GM18502 (cell line): Measurements from ENCODE around the gene B4GALT3.
A peak's percentile ranks its signal among the peaks of the same experiment; 100 is the strongest.
"Not testable (repeated sequence)": the region's sequence is repeated elsewhere in the genome, so short reads cannot be mapped to it uniquely, and the experiment has no call there.

Experiments
- ATAC-seq: cut with Tn5 transposase; IDR thresholded peaks from one replicate; pipeline ENCODE4 v1.9.1; 2021; ENCODE audit warnings: mild to moderate bottlenecking; ENCODE audit not compliant: unreplicated experiment, poor library complexity

B4GALT3 gene

DNA sequence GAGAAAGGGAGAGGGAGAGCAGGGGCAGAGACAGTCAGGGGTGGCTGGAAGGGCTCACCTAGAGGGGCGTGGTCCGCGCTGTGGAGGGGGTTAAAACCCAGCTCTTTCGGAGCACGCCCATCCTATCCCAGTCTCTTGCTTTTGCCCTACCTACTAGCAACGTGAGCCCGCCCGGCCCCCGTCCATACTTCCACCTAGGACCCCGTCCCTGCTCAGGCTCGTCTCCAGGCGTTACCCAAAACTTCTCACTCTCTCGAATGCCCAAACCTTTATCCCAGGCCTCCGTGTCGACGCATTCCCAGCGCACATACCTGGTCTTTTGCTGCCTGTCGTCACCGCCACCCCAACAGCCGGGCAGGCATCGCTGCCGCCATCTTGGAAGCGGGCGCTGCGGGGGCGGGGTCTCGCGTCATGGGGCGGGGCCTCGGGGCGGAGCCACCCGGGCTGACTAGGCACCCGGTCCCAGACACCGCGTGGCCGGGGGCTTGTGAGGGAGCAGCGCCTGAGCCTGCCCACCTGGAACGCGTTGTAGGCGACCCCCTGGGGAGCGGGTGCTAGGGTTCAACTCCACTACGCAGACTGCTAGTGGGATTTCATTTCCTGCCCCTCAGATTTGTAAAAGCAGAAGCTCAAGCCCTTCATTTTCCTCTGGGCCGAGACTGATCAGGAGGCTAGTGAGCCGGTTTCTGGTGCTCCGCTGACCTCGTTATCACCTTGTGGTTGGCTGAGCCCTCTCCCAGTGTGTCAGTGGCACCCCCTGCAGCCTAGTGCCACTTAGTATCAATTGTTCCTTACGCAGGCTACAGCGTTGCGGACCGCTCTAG is at the start of gene B4GALT3:
Gene B4GALT3 (minus strand): TSS at position 396 of the 824 bp plus-strand sequence. CDS start 1,447 bp downstream, outside the sequence.
- ATAC-seq = peak; percentile 81

DNA sequence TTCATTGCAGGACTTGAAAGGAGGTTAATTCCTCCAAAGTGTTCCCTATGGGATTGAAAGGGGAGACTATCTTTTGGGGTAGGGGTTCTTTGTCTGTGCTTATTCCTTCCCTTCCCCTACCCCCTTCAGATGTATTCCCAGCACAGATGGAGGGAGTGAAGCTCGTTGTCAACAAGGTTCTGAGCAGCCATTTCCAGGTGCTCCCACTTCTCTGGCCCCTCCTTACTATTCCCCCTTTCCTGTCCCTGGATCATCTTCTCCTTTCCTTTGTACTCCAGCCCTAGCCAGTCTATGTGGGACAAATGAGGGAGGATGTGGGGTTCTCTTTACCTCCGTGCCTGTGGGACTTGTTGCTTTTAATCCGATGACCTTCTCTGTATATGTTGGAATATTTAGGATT is 49.5 kb upstream of the B4GALT3 start:
- ATAC-seq = no peak

DNA sequence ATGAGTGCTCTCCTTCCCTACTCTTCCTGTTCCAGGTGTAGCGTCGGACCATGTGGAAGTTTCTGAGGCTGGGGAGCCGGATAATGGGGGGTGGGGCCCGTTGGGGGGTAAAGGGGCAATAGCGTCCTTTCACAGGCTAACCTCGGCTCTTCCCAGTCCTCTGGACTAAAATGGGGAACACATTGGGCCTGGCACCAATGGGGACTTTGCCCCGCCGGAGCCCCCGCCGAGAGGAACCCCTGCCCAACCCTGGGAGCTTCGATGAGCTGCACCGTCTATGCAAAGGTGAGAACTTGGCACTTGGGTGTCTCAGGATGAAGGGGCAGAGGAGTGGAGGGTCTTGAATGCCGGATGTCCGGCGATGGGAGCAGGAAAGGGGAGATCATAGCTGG is 49.0 kb upstream of the B4GALT3 start:
- no peak for ATAC-seq

DNA sequence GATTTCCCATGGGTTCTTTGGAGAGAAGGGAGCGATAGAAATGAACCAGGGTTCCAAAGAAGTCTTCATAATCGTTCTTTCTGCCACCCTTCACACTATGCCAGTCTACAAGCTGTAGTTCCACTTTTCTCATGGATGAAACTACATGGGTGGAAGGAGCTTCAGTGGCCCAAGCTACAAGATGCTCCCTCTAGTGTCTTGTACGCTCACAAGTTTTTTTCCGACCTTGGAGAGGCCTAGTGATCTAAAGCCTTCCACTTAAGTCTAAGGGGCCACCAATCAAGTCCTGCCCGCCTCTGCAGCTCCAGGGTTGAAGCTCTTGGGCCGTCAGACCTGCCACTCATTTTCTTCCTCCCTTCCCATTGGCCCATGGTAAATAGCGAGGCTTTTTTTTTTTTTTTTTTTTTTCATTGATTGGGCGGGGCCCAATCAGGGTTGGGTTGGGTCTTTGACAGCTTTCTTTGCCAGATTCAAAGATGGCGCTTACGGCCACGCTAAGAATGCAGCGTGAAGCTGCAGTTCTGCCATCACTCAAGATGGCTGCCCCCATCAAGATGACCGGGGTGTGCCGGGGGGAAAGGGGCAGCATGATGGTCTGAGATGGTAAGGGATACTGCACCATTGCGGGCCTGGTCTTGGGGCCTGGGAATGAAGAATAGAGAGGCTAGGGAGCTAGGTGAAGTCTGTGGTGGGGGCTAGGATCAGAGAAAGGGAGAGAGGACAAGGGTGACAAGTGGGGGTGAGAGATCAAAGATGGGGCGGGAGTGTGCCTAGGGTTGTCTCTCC is 48.4 kb upstream of the B4GALT3 start, which contains the start of gene TOMM40L:
Gene TOMM40L (plus strand): TSS at position 527 of the 786 bp plus-strand sequence. CDS start 430 bp downstream, outside the sequence.
- peak; percentile 95 for ATAC-seq

DNA sequence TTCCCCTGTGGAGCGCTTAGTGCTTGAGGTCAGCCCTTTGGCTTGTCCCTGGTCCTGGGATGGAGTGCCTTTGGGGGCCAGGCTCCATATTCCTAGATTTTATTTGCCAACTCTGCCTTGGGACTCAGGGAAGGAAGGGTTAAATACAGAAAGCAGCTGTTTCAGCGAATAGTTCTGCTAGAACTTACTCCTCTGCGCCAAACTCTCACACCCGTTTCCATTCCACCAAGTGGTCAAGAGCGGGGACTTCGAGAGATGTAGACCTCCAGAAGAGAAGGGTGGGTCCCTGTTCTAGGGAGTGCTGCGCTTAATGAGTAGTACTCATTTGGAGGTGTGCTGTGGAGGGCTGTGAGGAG is 47.8 kb upstream of the B4GALT3 start:
- ATAC-seq = no peak

DNA sequence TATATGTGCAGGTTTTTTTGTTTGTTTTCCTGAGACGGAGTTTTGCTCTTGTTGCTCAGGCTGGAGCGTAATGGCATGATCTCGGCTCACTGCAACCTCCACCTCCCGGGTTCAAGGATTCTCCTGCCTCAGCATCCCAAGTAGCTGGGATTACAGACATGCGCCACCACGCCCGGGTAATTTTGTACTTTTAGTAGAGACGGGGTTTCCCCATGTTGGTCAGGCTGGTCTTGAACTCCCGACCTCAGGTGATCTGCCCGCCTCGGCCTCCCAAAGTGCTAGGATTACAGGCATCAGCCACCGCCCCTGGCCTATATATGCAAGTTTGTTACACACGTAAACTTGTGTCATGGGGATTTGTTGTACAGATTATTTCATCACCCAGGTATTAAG is 47.4 kb upstream of the B4GALT3 start:
- ATAC-seq = not testable (repeated sequence)

DNA sequence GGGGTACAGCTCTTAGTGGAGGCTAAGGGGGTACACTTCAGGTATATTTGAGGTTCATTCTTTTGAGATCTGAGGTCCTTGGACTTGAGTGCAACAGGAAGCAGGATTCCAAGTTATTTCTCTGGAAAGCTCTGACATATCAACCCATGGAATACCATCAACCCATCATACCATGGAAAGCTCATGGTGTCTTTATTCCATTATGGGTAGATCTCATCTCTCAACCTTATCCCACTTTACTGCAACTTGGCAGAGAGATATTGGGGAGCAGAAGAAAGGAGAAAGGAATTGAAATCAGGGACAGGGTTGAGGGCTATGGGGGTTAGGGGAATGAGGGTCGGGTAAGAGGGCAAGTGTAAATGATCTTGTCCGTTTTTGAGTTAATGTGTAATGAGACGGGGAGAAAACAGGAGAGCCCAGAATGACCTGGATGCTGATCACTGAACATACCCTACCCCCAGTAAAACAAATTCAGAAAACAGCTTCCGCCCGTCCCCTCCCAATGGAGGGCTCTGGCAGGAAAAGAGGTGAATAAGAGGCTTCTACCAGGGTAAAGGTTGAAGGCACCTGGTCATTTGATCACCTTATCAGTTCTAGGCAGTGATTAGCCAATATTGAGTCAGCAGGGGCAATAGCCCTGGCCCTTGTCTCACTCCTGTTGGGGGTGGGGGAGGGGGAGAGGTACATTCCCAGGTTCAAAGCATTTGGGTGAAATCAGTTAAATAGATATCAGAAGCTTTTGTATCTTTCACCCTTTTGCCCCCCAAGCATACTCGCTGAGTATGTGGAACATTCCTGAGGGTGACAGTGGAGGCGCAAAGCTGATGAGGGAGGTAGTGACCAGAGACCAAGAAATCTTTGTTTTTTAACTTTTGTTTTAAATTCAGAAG is 46.7 kb upstream of the B4GALT3 start:
- no peak for ATAC-seq

DNA sequence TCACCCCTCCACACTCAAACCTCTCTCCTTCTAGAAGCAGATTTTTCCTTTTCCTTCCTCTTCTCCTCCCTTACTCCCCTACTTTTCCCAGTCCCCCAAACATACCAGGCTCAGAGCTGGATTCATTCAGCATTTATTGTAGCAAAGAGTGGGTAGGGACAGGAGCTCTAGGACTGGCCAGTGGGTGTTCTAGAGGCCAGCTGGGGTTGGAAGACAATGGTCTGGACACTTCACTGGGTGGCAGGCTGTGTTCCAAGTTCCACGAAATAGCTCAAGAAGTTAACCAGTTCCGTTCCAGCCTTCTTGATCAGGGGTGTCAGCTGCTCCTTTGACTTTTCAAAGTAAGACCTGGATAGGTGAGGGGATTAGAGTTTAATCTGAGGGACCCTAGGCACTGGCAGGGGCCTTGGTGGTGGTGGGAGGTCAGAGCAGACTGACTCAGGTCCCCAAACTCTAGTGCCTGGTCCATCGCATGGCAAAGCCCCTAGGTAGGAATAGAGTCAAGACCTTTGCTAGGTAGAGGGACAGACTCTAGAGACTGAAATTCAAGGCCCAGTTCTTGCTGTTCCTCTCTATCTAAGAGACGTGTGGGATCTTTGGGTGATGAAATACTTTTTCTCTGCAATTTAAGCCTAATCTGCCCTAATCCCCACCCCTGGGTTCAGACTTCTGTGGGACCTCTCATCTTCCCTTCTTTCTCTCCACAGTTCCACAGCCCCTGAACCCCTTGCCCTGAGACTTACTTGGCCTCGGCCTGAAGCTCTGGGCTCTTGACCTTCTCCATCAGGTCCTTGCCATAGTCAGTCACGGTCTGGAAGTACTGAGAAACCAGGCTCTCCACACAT is 45.1 kb upstream of the B4GALT3 start:
- no peak for ATAC-seq

DNA sequence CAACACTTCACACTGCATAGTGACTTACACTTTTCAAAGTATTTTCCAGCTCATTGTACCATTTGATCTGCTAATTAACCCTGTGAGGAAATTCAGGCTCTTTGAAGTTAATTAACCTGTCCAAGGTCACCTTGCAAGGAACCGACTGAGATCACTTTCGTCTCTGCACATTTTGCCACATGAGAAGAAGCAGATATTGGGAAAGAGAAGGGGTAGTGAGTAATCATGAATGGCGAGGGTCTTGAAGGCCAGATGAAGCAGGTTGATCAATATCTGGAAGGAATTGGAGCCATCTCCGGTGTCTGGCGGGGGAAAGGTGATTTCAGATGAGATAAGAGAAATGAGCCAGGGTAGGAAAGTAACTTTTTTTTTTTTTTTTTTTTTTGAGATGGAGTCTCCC is 42.7 kb upstream of the B4GALT3 start:
- ATAC-seq = no peak

DNA sequence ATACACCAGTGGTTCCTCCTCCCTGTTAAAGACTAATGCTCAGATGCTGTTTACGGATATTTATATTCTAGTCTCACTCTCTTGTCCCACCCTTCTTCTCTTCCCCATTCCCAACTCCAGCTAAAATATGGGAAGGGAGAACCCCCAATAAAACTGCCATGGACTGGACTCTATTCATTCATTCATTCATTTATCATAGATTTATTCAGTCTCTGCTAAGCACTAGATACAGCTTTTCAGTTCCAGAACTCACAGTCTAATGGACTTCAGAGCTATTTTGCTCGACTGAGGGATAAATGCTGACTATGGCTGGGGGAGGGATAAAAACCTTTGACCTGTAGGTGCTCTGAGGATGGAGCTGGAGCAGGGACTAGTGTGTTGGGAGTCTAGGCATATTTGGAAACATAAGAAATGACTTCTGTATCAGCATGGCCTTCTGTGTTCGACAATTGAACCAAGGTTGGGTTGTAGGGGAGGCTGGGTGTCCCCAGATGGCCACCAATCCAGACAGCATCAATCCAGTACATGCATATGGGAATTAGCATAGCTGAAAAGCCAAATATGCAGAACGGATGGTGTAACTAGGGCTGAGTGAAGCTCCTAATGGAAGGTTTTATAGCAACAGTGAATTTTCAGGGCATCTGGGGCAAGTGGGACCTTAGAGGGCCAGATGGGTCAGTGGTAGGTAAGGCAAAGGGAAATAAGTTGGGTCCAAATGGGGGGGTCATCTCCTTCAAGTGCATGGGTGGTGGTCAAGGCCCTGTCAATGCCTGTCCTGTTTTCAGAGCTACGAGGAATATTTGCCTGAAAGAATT is 42.0 kb upstream of the B4GALT3 start:
- ATAC-seq = no peak

DNA sequence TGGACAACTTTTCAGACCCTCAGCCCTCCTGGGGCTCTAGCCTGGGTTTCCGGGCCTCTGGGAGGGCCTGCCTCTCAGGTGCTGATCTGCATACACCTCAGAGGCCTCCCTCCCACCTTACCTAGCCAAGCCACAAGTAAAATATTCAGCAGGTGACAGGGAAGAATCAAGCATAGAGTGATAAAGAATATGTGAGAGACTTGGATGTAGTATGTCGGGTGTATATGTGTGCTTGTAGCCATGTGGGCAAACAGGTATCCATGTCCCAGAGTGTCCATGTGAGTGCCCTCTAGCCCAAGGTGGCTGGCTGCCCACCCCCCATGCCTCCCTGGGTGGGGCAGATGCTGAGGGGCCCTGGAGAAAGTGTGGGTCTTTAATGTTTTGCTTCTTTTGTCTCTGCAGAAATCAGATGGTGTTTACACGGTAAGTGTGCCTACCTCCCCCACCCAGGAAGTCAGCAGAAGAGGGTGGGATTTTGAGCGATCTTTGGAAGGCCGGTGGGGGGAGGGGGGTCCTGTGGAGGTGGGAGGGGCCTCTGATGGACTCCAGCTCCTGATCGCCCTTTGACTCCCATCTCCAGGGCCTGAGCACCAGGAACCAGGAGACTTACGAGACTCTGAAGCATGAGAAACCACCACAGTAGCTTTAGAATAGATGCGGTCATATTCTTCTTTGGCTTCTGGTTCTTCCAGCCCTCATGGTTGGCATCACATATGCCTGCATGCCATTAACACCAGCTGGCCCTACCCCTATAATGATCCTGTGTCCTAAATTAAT is 41.2 kb upstream of the B4GALT3 start:
- ATAC-seq = no peak

DNA sequence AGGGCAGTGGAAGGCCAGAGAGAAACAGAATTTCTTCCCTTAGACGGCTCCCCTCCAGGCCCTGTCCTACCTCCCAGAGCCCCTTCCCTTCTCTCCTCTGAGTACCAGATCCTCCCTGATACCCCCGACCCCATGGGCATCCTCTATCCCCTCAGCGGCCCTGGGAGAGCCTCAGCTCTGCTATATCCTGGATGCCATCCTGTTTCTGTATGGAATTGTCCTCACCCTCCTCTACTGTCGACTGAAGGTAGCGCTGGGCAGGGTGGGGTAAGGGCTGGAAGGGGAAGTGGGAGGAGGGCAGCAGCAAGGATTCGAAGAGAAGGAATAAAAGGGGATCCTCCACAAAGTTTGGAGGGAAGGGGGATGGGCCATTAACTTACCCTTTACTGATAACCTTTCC is 40.5 kb upstream of the B4GALT3 start:
- no peak for ATAC-seq

DNA sequence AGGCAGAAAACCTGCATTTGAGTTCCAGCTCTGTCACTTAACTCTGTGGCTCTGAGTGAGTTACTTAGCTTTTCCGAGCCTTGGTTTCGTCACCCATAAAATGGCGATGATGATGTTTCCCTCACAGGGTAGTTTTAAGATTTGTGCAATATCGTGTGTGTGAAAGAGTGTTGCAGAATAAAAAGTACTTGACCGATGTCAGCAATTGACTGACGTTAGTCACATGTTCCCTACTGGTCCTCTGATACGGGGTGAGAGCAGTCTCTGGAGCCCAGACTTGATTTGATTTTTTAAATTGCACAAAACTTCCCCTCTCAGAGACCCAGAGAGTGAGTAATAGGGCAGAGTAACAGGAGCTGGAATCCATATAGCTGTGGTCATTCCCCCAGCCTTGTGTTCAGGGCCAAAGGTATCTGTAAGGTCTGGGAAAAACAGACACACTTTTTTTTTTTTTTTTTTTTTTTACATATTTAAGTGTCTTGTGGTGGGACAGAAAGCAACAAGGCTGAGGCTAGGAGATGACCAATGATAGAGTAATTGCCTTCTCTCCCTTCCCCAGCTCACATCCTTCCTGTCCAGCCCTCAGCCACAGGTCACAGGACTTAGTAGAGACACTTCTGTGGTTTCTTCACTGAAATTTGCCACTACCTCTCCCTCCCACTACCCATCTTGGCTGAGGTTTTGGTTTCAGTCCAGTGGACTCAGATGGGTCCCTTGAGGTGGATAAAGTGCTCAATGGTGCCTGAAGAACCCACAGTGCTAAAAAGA is 39.8 kb upstream of the B4GALT3 start:
- peak; percentile 78 for ATAC-seq

DNA sequence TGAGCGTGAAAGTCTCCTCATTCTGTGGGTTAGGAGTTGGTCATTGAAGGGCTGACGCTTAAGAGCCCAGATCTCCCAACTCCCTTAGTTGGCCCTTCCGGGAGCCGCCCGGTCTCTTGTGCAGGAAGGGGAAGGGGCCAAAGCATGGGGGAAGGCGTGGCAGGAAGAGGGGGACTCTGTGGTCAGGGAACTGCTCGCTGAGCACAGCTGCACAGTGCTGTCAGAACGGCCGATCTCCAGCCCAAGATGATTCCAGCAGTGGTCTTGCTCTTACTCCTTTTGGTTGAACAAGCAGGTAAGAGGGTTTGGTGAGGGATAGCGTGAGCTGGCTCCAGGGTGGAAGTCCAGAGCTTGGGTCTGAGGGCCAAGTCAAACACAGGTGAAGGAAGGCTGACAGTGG is 37.8 kb upstream of the B4GALT3 start, which contains the start of gene FCER1G:
Gene FCER1G (plus strand): TSS at position 220 of the 400 bp plus-strand sequence. CDS start 27 bp downstream, at position 247.
- ATAC-seq = no peak

DNA sequence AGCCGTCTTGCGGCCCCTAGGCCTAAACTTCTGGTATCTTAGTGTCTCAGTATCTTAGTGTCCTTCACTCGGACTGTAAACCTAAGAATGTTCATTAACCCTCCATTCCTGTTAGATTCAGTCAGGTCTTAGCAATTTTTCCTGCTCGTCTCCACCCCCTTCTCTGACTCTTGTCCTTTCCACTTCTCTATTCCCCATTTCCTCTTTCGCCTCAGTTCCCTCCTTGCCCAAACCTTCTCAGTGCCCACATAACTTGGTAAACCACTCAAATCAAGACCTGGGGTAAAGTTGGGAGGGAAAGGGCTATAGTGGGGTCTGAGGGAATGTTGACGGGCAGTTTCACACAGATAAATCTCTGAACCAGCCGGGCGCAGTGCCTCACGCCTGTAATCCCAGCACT is 37.1 kb upstream of the B4GALT3 start:
- no peak for ATAC-seq

DNA sequence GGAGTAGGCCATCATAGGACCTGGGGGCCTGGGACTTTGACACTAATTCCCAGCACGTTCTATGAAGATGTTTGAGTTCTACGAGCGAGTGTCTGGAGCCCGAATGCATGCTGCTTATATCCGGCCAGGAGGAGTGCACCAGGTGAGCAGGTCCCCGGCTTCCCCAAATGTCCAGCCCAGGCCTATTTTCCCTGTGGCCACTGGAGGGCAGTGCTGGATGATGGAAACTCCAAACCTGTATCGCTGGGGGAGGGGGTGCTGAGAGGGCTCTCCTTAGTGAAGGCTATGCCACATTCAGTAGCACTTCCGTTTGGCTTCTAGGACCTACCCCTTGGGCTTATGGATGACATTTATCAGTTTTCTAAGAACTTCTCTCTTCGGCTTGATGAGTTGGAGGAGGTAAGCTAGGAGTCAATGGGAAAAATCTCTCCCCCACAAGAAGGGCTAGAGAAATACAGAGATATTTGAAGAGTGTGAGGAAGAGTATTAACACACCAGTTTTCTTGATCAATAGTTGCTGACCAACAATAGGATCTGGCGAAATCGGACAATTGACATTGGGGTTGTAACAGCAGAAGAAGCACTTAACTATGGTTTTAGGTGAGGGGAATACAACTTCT is 32.6 kb upstream of the B4GALT3 start:
- ATAC-seq = peak; percentile 63

DNA sequence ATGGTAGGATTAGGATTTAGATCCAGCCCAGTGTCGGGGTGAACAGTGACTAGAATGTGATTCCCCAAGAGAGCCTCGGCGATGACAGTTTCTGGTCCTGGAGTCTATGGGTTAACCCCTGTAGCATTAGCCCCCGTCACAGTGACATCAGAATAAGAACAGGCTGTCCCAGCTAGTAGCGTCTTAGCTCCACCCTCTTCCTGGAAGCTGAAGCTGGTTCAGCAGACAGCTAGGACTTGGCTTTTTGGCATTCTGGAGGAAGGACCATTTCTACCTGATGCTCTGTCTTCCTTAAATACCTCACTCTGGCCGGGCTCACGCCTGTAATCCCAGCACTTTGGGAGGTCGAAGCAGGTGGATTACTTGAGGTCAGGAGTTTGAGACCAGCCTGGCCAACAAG is 29.9 kb upstream of the B4GALT3 start:
- no peak for ATAC-seq
